B cell (primary cell): ENCODE measurements around the gene RAB6B. TPM values are rescaled to one million over a fixed set of nuclear protein-coding genes. Genes with fewer than 3 reads are reported as not detected.

Experiments
- ATAC-seq: fragments of 200-7000 bp; cut with Tn5 transposase; one replicate; pipeline ENCODE4 v1.10.0; 2021; ENCODE audit warnings: low read depth, mild to moderate bottlenecking, moderate number of reproducible peaks, moderate library complexity
- CTCF ChIA-PET: fragments of 350-600 bp; sonication (Branson Sonifier 250); formaldehyde crosslinking; loops from one replicate; lab custom pipeline; 2021; ENCODE audit warnings: antibody characterized with exemption, inconsistent platforms; lab: Charles Lee
- POLR2A ChIA-PET: fragments of 350-600 bp; sonication (Branson Sonifier 250); formaldehyde crosslinking; loops from one replicate; lab custom pipeline; 2021; ENCODE audit warnings: antibody characterized with exemption; lab: Charles Lee
- DNase-seq: peaks from one replicate; pipeline ENCODE4 v3.0.0; 2013
- H2AFZ ChIP-seq: 2 replicates; pipeline ENCODE4 v1.6.1; 2012; ENCODE audit warnings: mild to moderate bottlenecking, low read depth, low read length; ENCODE audit not compliant: insufficient read depth, poor library complexity, severe bottlenecking
- H3K27ac ChIP-seq, 2 donors: 1 replicate in 1 of 2; 2 replicates in 1 of 2; pipeline ENCODE4 v1.5.1; 2012 to 2013; ENCODE audit warnings: low read length in 2 of 2, mild to moderate bottlenecking in 2 of 2, moderate library complexity in 1 of 2
- H3K27me3 ChIP-seq, 4 experiments: fragments of 200-600 bp in 1 of 4; sonication (generic) in 1 of 4; replicated peaks in 1 of 4; 1 replicate in 2 of 4; 2 replicates in 2 of 4; pipeline versions ENCODE4 v1.6.1 to v1.7.0; 2013 to 2016; ENCODE audit warnings: low read length in 3 of 4, mild to moderate bottlenecking in 2 of 4, mixed read lengths in 1 of 4, moderate library complexity in 1 of 4; ENCODE audit not compliant: insufficient read depth in 4 of 4, control insufficient read depth in 3 of 4; ENCODE audit errors: control extremely low read depth in 1 of 4
- H3K36me3 ChIP-seq, 2 experiments: replicated peaks in 1 of 2; 1 replicate in 1 of 2; 2 replicates in 1 of 2; pipeline versions ENCODE4 v1.6.1 to v1.7.1; 2013; ENCODE audit warnings: low read length in 1 of 2; ENCODE audit not compliant: insufficient read depth in 2 of 2, control insufficient read depth in 1 of 2; ENCODE audit errors: control extremely low read depth in 1 of 2, extremely low read depth in 1 of 2
- H3K4me1 ChIP-seq, 2 donors: fragments of 200-600 bp in 1 of 2; sonication (generic) in 1 of 2; 1 replicate in 1 of 2; 2 replicates in 1 of 2; pipeline versions ENCODE4 v1.5.1 to v1.6.1; 2013 to 2017; ENCODE audit warnings: low read length in 2 of 2; ENCODE audit not compliant: control insufficient read depth in 2 of 2, insufficient read depth in 2 of 2
- H3K4me2 ChIP-seq: replicated peaks from 2 replicates; pipeline ENCODE3; 2012; ENCODE audit warnings: mild to moderate bottlenecking, low read depth, low read length; ENCODE audit not compliant: poor library complexity, severe bottlenecking
- H3K4me3 ChIP-seq, 5 experiments: fragments of 200-600 bp in 1 of 5; sonication (generic) in 1 of 5; 1 replicate in 3 of 5; 2 replicates in 2 of 5; pipeline versions ENCODE4 v1.5.1 to v1.7.0; 2011 to 2016; ENCODE audit warnings: low read length in 4 of 5, mild to moderate bottlenecking in 4 of 5, low read depth in 2 of 5, control low read depth in 1 of 5, moderate library complexity in 1 of 5; ENCODE audit not compliant: insufficient read depth in 1 of 5; ENCODE audit errors: control extremely low read depth in 1 of 5, extremely low read depth in 1 of 5
- H3K79me2 ChIP-seq: fragments of 200-600 bp; sonication (generic); one replicate; pipeline ENCODE4 v1.6.0; 2016; ENCODE audit warnings: low read length; ENCODE audit not compliant: control insufficient read depth, insufficient read depth
- H3K9ac ChIP-seq: fragments of 200-600 bp; sonication (generic); 2 replicates; pipeline ENCODE4 v1.6.1; 2017; ENCODE audit warnings: mild to moderate bottlenecking, low read length, moderate library complexity
- H3K9me3 ChIP-seq, 3 donors: one replicate each; pipeline versions ENCODE4 v1.6.1 to v1.7.1; 2013; ENCODE audit warnings: low read length in 2 of 3; ENCODE audit not compliant: control insufficient read depth in 2 of 3, insufficient read depth in 1 of 3; ENCODE audit errors: control extremely low read depth in 1 of 3
- H4K20me1 ChIP-seq: 2 replicates; pipeline ENCODE4 v1.6.0; 2012; ENCODE audit warnings: mild to moderate bottlenecking, low read length; ENCODE audit not compliant: insufficient read depth, control insufficient read depth, poor library complexity, severe bottlenecking
- H3K27ac Mint-ChIP-seq: one replicate; pipeline ENCODE4 v1.8.0; 2021; ENCODE audit warnings: mixed read lengths
- H3K27me3 Mint-ChIP-seq: one replicate; pipeline ENCODE4 v1.8.0; 2021; ENCODE audit warnings: mixed read lengths
- H3K4me1 Mint-ChIP-seq: one replicate; pipeline ENCODE4 v1.8.0; 2021; ENCODE audit warnings: mixed read lengths
- H3K4me3 Mint-ChIP-seq: one replicate; pipeline ENCODE4 v1.8.0; 2021; ENCODE audit warnings: mixed read lengths
- H3K9me3 Mint-ChIP-seq: one replicate; pipeline ENCODE4 v1.8.0; 2022; ENCODE audit warnings: mixed read lengths; ENCODE audit not compliant: insufficient read depth
- CTCF ChIP-seq: fragments of 200-600 bp; IDR thresholded peaks from one replicate; pipeline ENCODE4 v1.8.0; 2022; ENCODE audit warnings: antibody characterized with exemption, mild to moderate bottlenecking
- EZH2 ChIP-seq: IDR thresholded peaks from 2 replicates; pipeline ENCODE4 v1.6.1; 2012; ENCODE audit warnings: borderline replicate concordance, low read depth, mild to moderate bottlenecking, moderate library complexity, low read length; ENCODE audit not compliant: insufficient read depth, poor library complexity, severe bottlenecking
- WGBS: methylation state at CpG from one replicate; pipeline ENCODE4 v1.1.5; 2013; ENCODE audit warnings: missing lambda C conversion rate; ENCODE audit not compliant: insufficient coverage; 5-methylcytosine and 5-hydroxymethylcytosine counted together
- intact Hi-C: fragments of 100-400 bp; cut with micrococcal nuclease; formaldehyde crosslinking; loops from one replicate; pipeline ENCODE4 v1.10.0; 2022
- polyA plus RNA-seq: library from polyadenylated mRNA; depleted of rRNA; stranded (reverse); fragments of >200 nt; gene quantifications from 2 replicates; pipeline ENCODE4 v1.2.3, GENCODE V29; 2012
- total RNA-seq, 2 donors: library from RNA; stranded (reverse); fragments of 120-200 nt in 1 of 2; gene quantifications; 1 replicate in 1 of 2; 2 replicates in 1 of 2; pipeline versions ENCODE4 v1.2.3 to v1.2.4, GENCODE V29; 2013 to 2022

Gene RAB6B
- total and polyA plus RNA-seq, 2 donors (not counting 1 experiment from before 2014, with no cell fraction given): not detected

GRCh38 chr3:133877221-133877620 lies 18.5 kb downstream of the RAB6B start:
- Histone ChIP-seq H3K27me3 (peaks cover 0 to 2% (median 0%) of the 10 kb centered on the region in 4 experiments), H3K4me3 (no peak overlapping the region), H4K20me1 (no peaks in the 10 kb centered on the region), H3K4me1 (no peaks in the 10 kb centered on the region), H3K4me2 (no peak overlapping the region), H3K9me3 (peaks cover 1 to 17% (median 7%) of the 10 kb centered on the region in 3 donors), H3K79me2 (no peaks in the 10 kb centered on the region), H3K9ac (no peak overlapping the region), H2AFZ (no peak overlapping the region), H3K36me3 (no peaks in the 10 kb centered on the region), H3K27ac (no peak overlapping the region)
- Mint-ChIP-seq H3K4me3 (no peak overlapping the region), H3K27ac (no peak overlapping the region), H3K9me3 (peaks cover 8% of the 10 kb centered on the region), H3K27me3 (peaks cover 18% of the 10 kb centered on the region), H3K4me1 (no peaks in the 10 kb centered on the region)
- intact Hi-C loops: no loop called here
- no peak for DNase-seq
- 100% methylated on average over 1 of the region's 2 CpGs for WGBS
- ATAC-seq: no peak
- ChIA-PET POLR2A (no interaction called here), CTCF (no interaction called here)
- TF ChIP-seq EZH2: no peak
- TF ChIP-seq CTCF: no peak

- H3K27me3 ChIP-seq: peaks cover 0 to 2% (median 0%) of the 10 kb centered on the region in 4 experiments
- ATAC-seq (no peak), DNase-seq (no peak)
- H3K79me2 ChIP-seq: no peaks in the 10 kb centered on the region
- H3K4me2 ChIP-seq: no peak overlapping the region
- no peaks in the 10 kb centered on the region for H3K36me3 ChIP-seq
- H2AFZ ChIP-seq: no peak overlapping the region
- CTCF ChIA-PET: no interaction called here
- no peaks in the 10 kb centered on the region for H3K4me1 ChIP-seq
- H3K4me1 Mint-ChIP-seq: no peaks in the 10 kb centered on the region
- H3K4me3 Mint-ChIP-seq: no peak overlapping the region
- H3K27ac ChIP-seq: no peak overlapping the region
- H3K9me3 Mint-ChIP-seq: peaks cover 5% of the 10 kb centered on the region
- H3K4me3 ChIP-seq: no peak overlapping the region
- POLR2A ChIA-PET: no interaction called here
- TF ChIP-seq EZH2 (no peak), CTCF (no peak)
- peaks cover 1 to 7% (median 3%) of the 10 kb centered on the region in 3 donors for H3K9me3 ChIP-seq
- H3K9ac ChIP-seq: no peak overlapping the region
- peaks cover 18% of the 10 kb centered on the region for H3K27me3 Mint-ChIP-seq
- intact Hi-C loops: no loop called here
- H3K27ac Mint-ChIP-seq: no peak overlapping the region
- WGBS: 94% methylated on average over 2 of the region's 8 CpGs
- H4K20me1 ChIP-seq: no peaks in the 10 kb centered on the region
These were observed 20.8 kb downstream of the RAB6B start for GRCh38 chr3:133874761-133875438.
